ENCODE results near the gene MRPL10.

Gene MRPL10

GRCh38 chr17:47831003-47831933 is at the start of gene MRPL10, which contains the start of gene LRRC46:
Gene MRPL10, minus strand, starts transcription at chr17:47831541. Its CDS starts 30 bp downstream, at chr17:47831511.
Gene LRRC46, plus strand, starts transcription at chr17:47831670. Its CDS starts 320 bp downstream, at chr17:47831990.
- DNase-seq (ENCODE audit: low read depth in 4 of 4, low spot score in 1 of 4) = peak; percentile 87 to 90 (median 90)

GRCh38 chr17:47879776-47880454 is 48.6 kb upstream of the MRPL10 start:
- no peak for DNase-seq (ENCODE audit: low read depth in 4 of 4, low spot score in 1 of 4)

DNA sequence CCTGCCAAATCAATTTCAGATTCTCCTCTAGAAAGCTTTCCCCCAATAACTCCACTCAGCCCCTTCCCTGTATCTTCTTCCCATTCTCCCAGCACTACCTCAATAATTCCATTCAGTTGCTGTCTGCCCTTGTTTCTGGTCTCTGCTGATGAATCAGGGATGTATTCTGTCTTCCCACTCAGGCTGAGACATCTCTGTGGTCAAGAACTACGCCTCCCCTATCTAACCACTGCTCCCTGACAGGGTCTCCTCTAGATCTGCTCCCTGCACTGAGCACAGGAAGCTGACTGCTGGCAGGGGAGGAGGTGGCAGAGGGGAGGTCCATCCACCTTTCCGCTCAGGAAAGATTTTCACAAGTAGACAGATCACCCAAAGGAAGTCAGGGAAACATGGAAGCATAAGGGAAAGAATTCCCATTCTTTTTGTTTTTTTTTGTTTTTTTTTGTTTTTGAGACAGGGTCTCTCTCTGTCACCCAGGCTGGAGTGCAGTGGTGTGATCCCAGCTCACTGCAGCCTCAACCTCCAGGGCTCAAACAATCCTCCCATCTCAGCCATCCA is 47.8 kb upstream of the MRPL10 start:
- DNase-seq (ENCODE audit: low read depth in 4 of 4, low spot score in 1 of 4) = no peak

- DNase-seq (ENCODE audit: low read depth in 4 of 4, low spot score in 1 of 4) = no peak
These were observed 47.1 kb upstream of the MRPL10 start for GRCh38 chr17:47878203-47879027.

DNA sequence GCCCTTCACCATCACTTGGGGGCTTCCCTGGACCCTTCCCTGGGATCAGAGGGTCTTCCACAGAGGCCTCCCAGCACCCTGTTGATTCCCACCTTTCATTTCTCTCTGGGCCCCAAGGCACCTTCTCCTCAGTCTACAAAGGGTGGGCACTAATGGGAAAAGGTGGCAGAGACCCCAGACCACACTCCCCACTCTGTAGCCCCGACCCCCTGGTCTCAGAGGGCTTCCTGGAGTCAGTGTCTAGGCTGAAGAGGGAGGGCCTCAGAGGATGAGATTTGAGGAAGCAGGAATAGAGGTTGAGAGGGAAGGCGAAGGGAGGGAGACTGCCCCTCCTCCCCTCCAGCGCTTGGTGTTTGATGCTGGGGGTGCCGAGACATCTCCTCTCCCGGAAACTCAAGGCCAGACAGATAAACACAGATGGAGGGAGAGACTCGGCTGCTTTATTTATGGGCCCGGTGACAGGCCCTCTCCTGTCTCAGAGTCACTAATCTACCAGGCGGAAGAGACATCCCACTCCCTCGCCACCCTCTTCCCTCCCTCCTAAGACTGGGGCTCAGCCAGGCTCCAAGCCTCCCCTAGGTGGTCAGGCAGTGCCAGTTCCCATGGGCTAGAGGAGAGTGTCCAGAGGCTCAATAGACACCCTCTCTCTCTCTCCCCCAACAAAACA is 46.2 kb upstream of the MRPL10 start:
- no peak for DNase-seq (ENCODE audit: low read depth in 4 of 4, low spot score in 1 of 4)

DNA sequence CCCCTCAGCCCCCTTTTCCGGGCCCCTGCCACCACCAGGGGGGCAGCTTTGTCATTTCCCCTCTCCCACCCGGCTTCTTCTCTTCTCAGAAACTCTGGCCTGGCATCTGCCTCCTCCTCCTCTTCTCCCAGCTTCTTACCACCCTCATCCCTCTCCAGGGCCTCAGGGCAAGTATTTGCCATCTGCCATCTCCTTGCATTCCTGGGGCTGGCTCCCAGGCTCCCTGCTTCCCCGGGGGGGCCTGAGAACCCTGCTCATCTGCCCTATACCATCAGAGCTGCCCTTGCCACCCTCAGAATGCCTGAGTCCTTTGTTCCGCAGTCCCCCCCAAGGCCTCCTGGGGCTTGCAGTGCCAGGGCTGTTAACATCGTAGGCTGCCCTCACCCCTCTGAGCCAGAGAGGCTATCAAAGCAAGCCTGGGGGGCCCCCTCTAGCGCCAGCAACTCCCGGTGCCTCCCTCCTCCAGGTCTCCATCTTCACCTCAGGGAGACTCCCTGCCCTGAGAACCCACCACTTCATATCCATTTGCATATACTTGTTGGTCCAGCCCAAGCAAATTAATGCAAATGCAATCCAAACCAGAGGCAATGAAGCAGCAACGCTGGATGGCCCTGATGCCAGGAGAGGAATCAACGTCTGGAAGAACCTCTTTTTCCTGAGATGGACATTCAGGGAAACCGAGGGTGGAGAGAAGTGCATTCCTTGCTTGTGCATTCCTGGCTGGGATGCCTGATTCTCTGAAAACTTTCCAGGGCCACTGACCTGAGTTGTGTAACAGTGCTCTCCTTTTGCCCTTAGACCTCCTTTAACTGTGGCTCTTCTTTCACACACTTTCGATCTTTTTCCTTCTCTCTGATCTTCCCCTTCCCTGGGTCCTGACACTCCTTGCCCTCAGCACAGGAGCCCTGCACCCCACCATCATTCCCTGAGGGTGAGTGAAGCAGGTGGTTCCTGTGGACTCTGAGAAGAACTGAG is 44.0 kb upstream of the MRPL10 start:
- no peak for DNase-seq (ENCODE audit: low read depth in 4 of 4, low spot score in 1 of 4)

DNA sequence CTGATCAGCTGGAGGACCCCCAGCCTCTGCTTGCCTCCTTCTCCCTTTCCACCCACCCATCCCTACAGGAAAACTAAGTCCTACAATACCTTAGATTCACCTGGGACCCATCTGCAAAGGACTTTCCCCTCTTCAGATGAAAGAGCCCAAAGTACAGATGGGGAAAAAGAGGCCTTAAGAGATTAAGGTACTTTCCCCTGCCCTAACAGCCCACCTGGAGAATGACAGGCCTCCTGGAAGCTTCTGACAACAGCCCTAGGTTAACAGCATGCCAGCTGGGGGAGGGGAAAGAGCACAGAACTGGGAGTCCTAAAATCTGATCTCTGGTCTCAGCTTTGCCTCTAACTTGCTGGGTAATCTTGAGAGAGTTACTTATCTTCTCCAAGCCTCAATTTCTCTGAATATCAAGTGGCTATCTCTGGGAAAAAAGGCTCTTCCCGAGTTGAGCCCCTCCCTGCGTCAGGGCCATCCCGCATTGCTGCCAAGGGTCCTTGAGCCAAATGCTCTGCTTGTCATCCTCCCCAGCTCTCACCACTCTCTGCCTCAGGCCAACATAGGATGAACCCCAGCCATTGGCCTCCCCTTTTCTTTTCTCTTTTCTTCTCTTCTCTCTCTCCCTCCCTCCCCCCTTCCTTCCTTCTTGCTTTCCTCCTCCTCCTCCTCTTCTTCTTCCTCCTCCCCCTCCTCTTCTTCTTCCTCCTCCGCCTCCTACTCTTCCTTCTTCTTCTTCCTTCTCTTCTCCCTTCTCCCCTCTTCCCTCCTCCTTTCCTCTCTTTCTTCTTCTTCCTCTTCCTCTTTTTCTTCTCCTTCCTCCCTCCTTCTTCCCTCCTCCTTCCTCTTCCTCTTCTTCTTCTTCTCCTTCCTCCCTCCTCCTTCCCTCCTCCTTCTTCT is 42.1 kb upstream of the MRPL10 start:
- no peak for DNase-seq (ENCODE audit: low read depth in 4 of 4, low spot score in 1 of 4)

GRCh38 chr17:47872651-47873161 is 41.4 kb upstream of the MRPL10 start:
- DNase-seq (ENCODE audit: low read depth in 4 of 4, low spot score in 1 of 4) = no peak

- no peak for DNase-seq (ENCODE audit: low read depth in 4 of 4, low spot score in 1 of 4)
These were observed 40.8 kb upstream of the MRPL10 start for GRCh38 chr17:47872019-47872650.

- no peak for DNase-seq (ENCODE audit: low read depth in 4 of 4, low spot score in 1 of 4)
These were observed 39.7 kb upstream of the MRPL10 start for GRCh38 chr17:47871048-47871447.

GRCh38 chr17:47870056-47870455 is 38.7 kb upstream of the MRPL10 start:
- no peak for DNase-seq (ENCODE audit: low read depth in 4 of 4, low spot score in 1 of 4)

DNA sequence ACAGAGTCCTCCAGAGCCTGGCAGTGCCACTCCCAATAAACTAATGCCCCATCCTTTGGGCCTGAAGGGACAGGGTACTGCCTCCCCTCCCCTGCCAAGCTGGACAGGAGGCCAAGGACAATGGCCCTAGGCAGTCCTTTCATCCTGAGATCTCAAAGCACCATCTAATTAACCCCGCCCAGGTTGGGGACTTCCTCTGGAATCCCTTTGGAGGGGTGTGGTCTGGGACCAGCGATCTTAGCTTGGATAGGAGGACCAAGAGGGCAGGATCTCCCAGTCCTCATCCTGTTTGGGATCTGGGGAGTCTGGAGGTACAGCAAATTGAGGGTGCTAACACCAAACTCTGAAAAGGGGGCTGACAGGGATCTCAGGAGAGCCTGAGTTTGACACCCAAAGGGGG is 37.8 kb upstream of the MRPL10 start:
- DNase-seq (ENCODE audit: low read depth in 4 of 4, low spot score in 1 of 4) = no peak

DNA sequence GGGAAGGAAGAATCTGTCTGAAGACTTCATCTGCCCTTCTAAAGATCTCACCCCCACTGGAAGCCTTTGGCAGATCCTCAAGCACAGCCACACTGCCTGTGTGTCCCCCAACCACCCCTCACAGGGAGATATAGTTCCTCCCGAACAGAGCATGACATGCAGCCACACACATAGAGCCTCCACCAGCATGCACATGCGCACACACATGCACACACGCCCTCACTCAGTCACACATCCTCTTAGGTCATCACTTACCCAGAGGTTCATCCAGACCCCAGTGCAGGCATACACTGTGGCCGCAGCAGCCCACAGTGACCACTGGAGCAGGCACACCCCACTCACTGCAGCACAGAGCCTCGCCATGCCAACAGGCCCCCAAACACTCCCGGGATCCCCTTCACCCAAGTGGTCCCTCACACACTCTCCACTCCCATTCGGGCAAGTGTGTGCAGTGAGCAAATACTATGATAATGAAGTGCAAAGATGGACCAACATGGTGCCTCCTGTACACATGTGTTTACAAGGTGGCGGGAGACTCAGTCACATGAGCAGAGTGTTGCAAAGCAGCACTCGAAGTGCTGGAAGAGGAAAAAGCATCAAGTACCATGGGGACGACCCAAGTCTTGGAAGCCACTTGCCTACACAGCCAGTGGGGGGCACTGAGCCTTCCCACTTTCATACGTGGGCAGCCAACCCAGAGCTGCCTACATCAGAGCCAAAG is 36.6 kb upstream of the MRPL10 start:
- DNase-seq (ENCODE audit: low read depth in 4 of 4, low spot score in 1 of 4) = no peak

DNA sequence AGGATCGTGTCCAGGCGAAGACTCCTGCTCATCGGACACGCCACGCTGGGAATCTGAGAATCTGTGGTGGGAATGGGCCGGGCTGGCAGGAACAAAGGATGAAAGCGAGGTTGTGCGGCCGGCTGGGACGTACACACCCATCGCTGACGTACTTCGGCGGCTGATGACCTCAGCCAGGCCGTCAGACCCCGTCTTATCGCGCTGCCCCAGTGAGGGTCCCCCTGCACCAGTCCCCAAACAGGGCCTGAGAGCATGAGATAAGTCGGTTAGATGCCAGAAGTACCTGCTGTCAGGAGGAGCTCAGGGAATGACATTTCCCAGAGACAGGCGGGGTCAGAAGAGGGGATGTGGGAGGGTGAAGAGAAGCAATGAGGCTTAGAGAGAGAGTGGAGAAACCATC is 35.6 kb upstream of the MRPL10 start:
- no peak for DNase-seq (ENCODE audit: low read depth in 4 of 4, low spot score in 1 of 4)

DNA sequence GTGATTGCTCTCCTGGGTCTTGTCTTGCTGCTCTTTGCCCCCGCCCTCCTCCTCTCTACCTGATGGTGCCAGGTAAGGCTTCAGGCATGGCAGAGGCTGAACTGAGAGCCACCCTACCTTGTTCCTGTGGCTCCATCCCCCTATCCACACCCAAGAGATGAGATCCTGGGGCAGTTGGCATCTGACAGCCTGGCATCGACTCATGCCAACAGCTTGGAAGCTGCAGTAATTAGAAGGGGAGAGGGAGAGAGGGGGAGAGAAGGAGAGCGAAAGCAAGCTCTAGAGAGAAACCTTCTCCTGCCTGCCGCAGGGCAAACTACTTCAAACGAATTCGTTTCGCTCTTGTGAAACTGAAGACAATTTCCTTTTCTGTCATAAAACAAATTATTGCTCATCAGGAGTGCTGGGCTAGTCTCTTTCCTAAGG is 33.5 kb upstream of the MRPL10 start:
- DNase-seq (ENCODE audit: low read depth in 4 of 4, low spot score in 1 of 4) = no peak

- DNase-seq (ENCODE audit: low read depth in 4 of 4, low spot score in 1 of 4) = no peak
These were observed 31.5 kb upstream of the MRPL10 start for GRCh38 chr17:47862621-47863440.

All from stimulated activated CD4-positive, alpha-beta T cell treated with anti-CD3 and anti-CD28 coated beads, Interleukin-1b, Interleukin-23, amount 100 ng/mL, for 24 hours (primary cell).